HCT116 (cell line): ENCODE data around the gene PALMD. TPM values are rescaled to one million over a fixed set of nuclear protein-coding genes. Genes with fewer than 3 reads are reported as not detected.

ENCODE experiments used
- ATAC-seq: fragments of 200-7000 bp; cut with Tn5 transposase; 2 replicates; pipeline ENCODE4 v1.9.1; 2020; ENCODE audit warnings: mild to moderate bottlenecking, moderate library complexity
- BruUV-seq: library from RNA; stranded (reverse); fragments of 400-500 nt; replicated peaks from 2 replicates; lab custom pipeline; 2021; lab: Mats Ljungman, UMichigan
- CTCF ChIA-PET: fragments of 300-600 bp; sonication (Branson Sonifier 250); formaldehyde crosslinking; loops from one replicate; lab custom pipeline; 2021; ENCODE audit warnings: antibody characterized with exemption; lab: Charles Lee
- POLR2A ChIA-PET: fragments of 300-600, 350-600 bp; sonication (Branson Sonifier 250); formaldehyde crosslinking; loops from one replicate; lab custom pipeline; 2021; ENCODE audit warnings: antibody characterized with exemption; lab: Charles Lee
- RAD21 ChIA-PET, 2 experiments: fragments of 300-600 bp; sonication (Branson Sonifier 250); formaldehyde crosslinking; loops; one replicate each; lab custom pipeline; 2023; ENCODE audit warnings: low total read pairs in 2 of 2; ENCODE audit not compliant: uncharacterized antibody in 2 of 2, unreplicated experiment in 2 of 2, low non-redundant PET in 1 of 2; lab: Charles Lee
- DNase-seq: peaks from one replicate; pipeline ENCODE4 v3.0.0-alpha.2; 2010; ENCODE audit warnings: low read depth, low spot score
- H2AFZ ChIP-seq: fragments of 200-600 bp; shearing (Covaris generic), sonication (generic); 2 replicates; pipeline ENCODE4 v1.6.1; 2017; ENCODE audit warnings: low read depth, mixed run types, mixed read lengths, antibody characterized with exemption, low read length; ENCODE audit not compliant: poor library complexity, severe bottlenecking
- H3K27ac ChIP-seq: 2 replicates; pipeline ENCODE4 v1.5.1; 2012; ENCODE audit warnings: low read depth, low read length
- H3K27me3 ChIP-seq: fragments of 200-600 bp; sonication (generic); 2 replicates; pipeline ENCODE4 v1.6.1; 2016; ENCODE audit warnings: mixed run types, low read length, mixed read lengths; ENCODE audit not compliant: insufficient read depth
- H3K36me3 ChIP-seq, 2 experiments: fragments of 200-500 bp in 1 of 2; fragments of 200-600 bp in 1 of 2; sonication (Bioruptor generic) in 1 of 2; sonication (generic) in 1 of 2; 2 replicates each; pipeline versions ENCODE4 v1.5.1 to v1.6.1; 2014 to 2016; ENCODE audit warnings: low read length in 2 of 2, inconsistent platforms in 1 of 2, mixed read lengths in 1 of 2, mixed run types in 1 of 2; ENCODE audit not compliant: insufficient read depth in 2 of 2, control insufficient read depth in 1 of 2
- H3K4me1 ChIP-seq, 2 experiments: fragments of 200-600 bp in 1 of 2; sonication (generic) in 1 of 2; 2 replicates each; pipeline versions ENCODE4 v1.5.1 to v1.6.1; 2012 to 2017; ENCODE audit warnings: low read length in 2 of 2, inconsistent platforms in 1 of 2, mild to moderate bottlenecking in 1 of 2, mixed read lengths in 1 of 2, mixed run types in 1 of 2, moderate library complexity in 1 of 2; ENCODE audit not compliant: insufficient read depth in 2 of 2, control insufficient read depth in 1 of 2
- H3K4me2 ChIP-seq: fragments of 200-600 bp; sonication (generic); 2 replicates; pipeline ENCODE4 v1.6.1; 2017; ENCODE audit warnings: mixed run types, low read length, mixed read lengths
- H3K4me3 ChIP-seq, 2 experiments: fragments of 200-600 bp in 1 of 2; sonication (generic) in 1 of 2; replicated peaks in 1 of 2; 2 replicates each; pipeline ENCODE4 v1.5.1; 2011 to 2016; ENCODE audit warnings: low read length in 2 of 2, control low read depth in 1 of 2, low read depth in 1 of 2, mild to moderate bottlenecking in 1 of 2, mixed read lengths in 1 of 2, mixed run types in 1 of 2
- H3K79me2 ChIP-seq: fragments of 200-600 bp; sonication (generic); 2 replicates; pipeline ENCODE4 v1.6.1; 2017; ENCODE audit warnings: mild to moderate bottlenecking, mixed run types, low read length, moderate library complexity, mixed read lengths; ENCODE audit not compliant: insufficient read depth
- H3K9ac ChIP-seq: fragments of 200-600 bp; sonication (generic); 2 replicates; pipeline ENCODE4 v1.6.1; 2016; ENCODE audit warnings: low read length, mixed read lengths
- H3K9me2 ChIP-seq: fragments of 200-600 bp; sonication (generic), shearing (Covaris generic); 2 replicates; pipeline ENCODE4 v1.6.1; 2017; ENCODE audit warnings: mixed run types, mild to moderate bottlenecking, moderate library complexity; ENCODE audit not compliant: insufficient read depth
- H3K9me3 ChIP-seq, 2 experiments: fragments of 200-500 bp in 1 of 2; fragments of 200-600 bp in 1 of 2; sonication (Bioruptor generic) in 1 of 2; sonication (generic) in 1 of 2; 2 replicates each; pipeline ENCODE4 v1.6.1; 2014 to 2017; ENCODE audit warnings: low read length in 2 of 2, mixed read lengths in 2 of 2, inconsistent platforms in 1 of 2, low read depth in 1 of 2, mild to moderate bottlenecking in 1 of 2, mixed run types in 1 of 2, moderate library complexity in 1 of 2; ENCODE audit not compliant: control insufficient read depth in 1 of 2, insufficient read depth in 1 of 2
- H4K20me1 ChIP-seq: fragments of 200-600 bp; sonication (generic), shearing (Covaris generic); 2 replicates; pipeline ENCODE4 v1.6.1; 2017; ENCODE audit warnings: mixed run types, mild to moderate bottlenecking, moderate library complexity; ENCODE audit not compliant: insufficient read depth
- ATF3 ChIP-seq: IDR thresholded peaks from 2 replicates; pipeline ENCODE4 v1.6.1; 2012
- CEBPB ChIP-seq: IDR thresholded peaks from 2 replicates; pipeline ENCODE4 v1.6.1; 2012; ENCODE audit warnings: low read depth
- CTCF ChIP-seq, 3 experiments: fragments of 200-600 bp in 1 of 3; sonication (generic) in 1 of 3; IDR thresholded peaks in 2 of 3; conservative IDR thresholded peaks in 1 of 3; 2 replicates each; pipeline ENCODE4 v1.5.1; 2012 to 2017; ENCODE audit warnings: low read depth in 2 of 3, low read length in 2 of 3, antibody characterized with exemption in 1 of 3, borderline replicate concordance in 1 of 3, control low read depth in 1 of 3, mild to moderate bottlenecking in 1 of 3, mixed read lengths in 1 of 3, mixed run types in 1 of 3, moderate library complexity in 1 of 3; ENCODE audit not compliant: insufficient read depth in 1 of 3
- EZH2 ChIP-seq: fragments of 200-600 bp; sonication (generic); IDR thresholded peaks from 2 replicates; pipeline ENCODE4 v1.6.1; 2017; ENCODE audit warnings: antibody characterized with exemption, mixed run types
- JUND ChIP-seq: IDR thresholded peaks from 2 replicates; pipeline ENCODE4 v1.6.1; 2012
- POLR2AphosphoS5 ChIP-seq: IDR thresholded peaks from 2 replicates; pipeline ENCODE4 v1.6.1; 2011; ENCODE audit warnings: mild to moderate bottlenecking, low read depth, low read length, moderate library complexity
- RAD21 ChIP-seq: IDR thresholded peaks from 2 replicates; pipeline ENCODE4 v1.6.1; 2012; ENCODE audit warnings: low read depth, mild to moderate bottlenecking
- SIN3A ChIP-seq: IDR thresholded peaks from 2 replicates; pipeline ENCODE4 v1.6.1; 2012; ENCODE audit warnings: low read depth
- SRF ChIP-seq: IDR thresholded peaks from 2 replicates; pipeline ENCODE4 v1.6.1; 2012; ENCODE audit warnings: low read depth
- TCF7L2 ChIP-seq: IDR thresholded peaks from 2 replicates; pipeline ENCODE4 v1.7.0; 2011; ENCODE audit warnings: borderline replicate concordance, inconsistent platforms; ENCODE audit not compliant: insufficient read depth, insufficient read length; ENCODE audit errors: extremely low read depth
- ZFX ChIP-seq: fragments of 450-650 bp; IDR thresholded peaks from 2 replicates; pipeline ENCODE4 v1.6.1; 2017
- intact Hi-C: fragments of 100-400 bp; cut with micrococcal nuclease; formaldehyde crosslinking; loops from 2 replicates; pipeline ENCODE4 v1.10.0; 2022
- total RNA-seq: library from RNA; stranded (reverse); gene quantifications from one replicate; pipeline ENCODE4 v1.2.1, GENCODE V29; 2021; ENCODE audit not compliant: unreplicated experiment
- TF ChIP-seq, protein P1 (sequence below): IDR thresholded peaks from 2 replicates; pipeline ENCODE4 v1.6.1; 2011; ENCODE audit warnings: mild to moderate bottlenecking, low read length, moderate library complexity; ENCODE audit not compliant: insufficient replicate concordance; ENCODE audit errors: extremely low read depth
- TF ChIP-seq, protein P2 (sequence below): IDR thresholded peaks from 2 replicates; pipeline ENCODE4 v1.6.1; 2012

The PALMD gene
- total RNA-seq, 1 experiment from 2014 or later = 0.12 TPM

DNA sequence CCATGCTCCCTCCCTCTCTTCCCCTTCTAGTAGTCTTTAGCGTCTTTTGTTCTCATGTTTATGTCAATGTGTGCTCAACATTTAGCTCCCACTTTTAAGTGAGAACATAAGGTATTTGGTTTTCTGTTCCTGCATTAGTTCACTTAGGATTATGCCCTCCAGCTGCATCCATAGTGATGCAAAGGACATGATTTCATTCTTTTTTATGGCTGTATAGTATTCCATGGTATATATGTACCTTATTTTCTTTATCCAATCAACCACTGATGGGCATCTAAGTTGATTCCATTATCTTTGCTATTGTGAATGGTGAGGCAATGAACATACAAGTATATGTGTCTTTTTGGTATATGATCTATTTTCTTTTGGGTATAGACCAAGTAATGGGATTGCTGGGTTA, 38.3 kb upstream of the PALMD start (continued):
- TF ChIP-seq CTCF (IDR thresholded peaks at IDR 0.05 in 2 of 3, conservative IDR thresholded peaks at IDR 0.05 in 1 of 3; ENCODE audit: borderline replicate concordance in 1 of 3, insufficient read depth in 1 of 3, low read depth in 2 of 3, low read length in 2 of 3) = no peak
- no peak for TF ChIP-seq CEBPB
- no peak for TF ChIP-seq EZH2
- no peak for TF ChIP-seq JUND
- TF ChIP-seq TCF7L2 = no peak
- no peak for TF ChIP-seq RAD21
- TF ChIP-seq ZFX = no peak

DNA sequence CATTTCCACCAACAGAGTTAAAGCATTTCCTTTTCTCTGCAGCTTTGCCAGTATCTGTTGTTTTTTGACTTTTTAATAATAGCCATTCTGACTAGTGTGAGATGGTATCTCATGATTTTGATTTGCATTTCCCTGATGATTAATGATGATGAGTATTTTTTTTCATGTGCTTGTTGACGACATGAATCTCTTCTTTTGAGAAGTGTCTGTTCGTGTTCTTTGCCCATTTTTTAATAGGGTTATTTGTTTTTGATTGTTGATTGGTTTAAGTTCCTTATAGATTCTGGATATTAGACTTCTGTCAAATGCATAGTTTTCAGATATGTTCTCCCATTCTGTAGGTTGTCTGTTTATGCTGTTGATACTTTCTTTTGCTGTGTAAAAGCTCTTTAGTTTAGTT, 37.9 kb upstream of the PALMD start:
- no peaks in the 10 kb centered on the region for H4K20me1 ChIP-seq
- H3K27ac ChIP-seq = no peak overlapping the region
- no peak overlapping the region for H3K9ac ChIP-seq
- H2AFZ ChIP-seq = no peak overlapping the region
- no peak for DNase-seq
- no peaks in the 10 kb centered on the region for H3K9me3 ChIP-seq
- BruUV-seq = no TSS peak
- TF ChIP-seq JUND = no peak
- ATAC-seq = no peak
- H3K4me2 ChIP-seq = no peak overlapping the region
- intact Hi-C loops = no loop called here
- H3K36me3 ChIP-seq = no peaks in the 10 kb centered on the region
- no peaks in the 10 kb centered on the region for H3K27me3 ChIP-seq
- RAD21 ChIA-PET = no interaction called here
- no peaks in the 10 kb centered on the region for H3K9me2 ChIP-seq
- H3K4me1 ChIP-seq = no peaks in the 10 kb centered on the region
- POLR2A ChIA-PET = no interaction called here
- CTCF ChIA-PET = no interaction called here
- H3K79me2 ChIP-seq = no peaks in the 10 kb centered on the region
- no peak overlapping the region for H3K4me3 ChIP-seq

DNA sequence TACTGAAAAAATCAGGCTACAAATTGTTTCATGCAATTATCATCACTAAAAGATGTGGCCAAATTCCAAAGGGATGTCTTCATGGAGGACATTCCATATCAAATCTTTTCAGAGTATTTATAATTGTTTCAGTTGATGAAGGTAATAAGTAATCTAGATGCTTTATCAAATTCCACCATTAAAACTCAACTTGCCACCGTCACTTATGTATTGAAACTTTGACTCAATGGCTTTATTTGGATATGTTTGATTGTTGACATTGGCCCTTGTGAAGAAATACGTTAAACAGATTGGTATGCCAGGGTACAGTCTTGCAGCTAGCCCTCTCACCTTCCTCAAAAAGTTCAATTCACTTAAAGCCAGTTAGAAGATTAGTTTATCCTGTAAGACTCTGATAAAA, 32.2 kb upstream of the PALMD start:
- ChIA-PET CTCF (no interaction called here), POLR2A (no interaction called here), RAD21 (no interaction called here)
- Histone ChIP-seq H3K9me2 (no peaks in the 10 kb centered on the region), H3K36me3 (no peaks in the 10 kb centered on the region), H2AFZ (no peak overlapping the region), H3K4me3 (no peak overlapping the region), H3K27me3 (no peaks in the 10 kb centered on the region), H3K9ac (no peak overlapping the region), H3K4me2 (no peak overlapping the region), H3K27ac (no peak overlapping the region), H3K9me3 (no peaks in the 10 kb centered on the region), H3K79me2 (no peaks in the 10 kb centered on the region), H4K20me1 (no peaks in the 10 kb centered on the region), H3K4me1 (no peaks in the 10 kb centered on the region)
- intact Hi-C loops = no loop called here
- DNase-seq (no peak), ATAC-seq (no peak)
- no TSS peak for BruUV-seq
- TF ChIP-seq SRF (no peak), ZFX (no peak), ATF3 (no peak), SIN3A (no peak), POLR2AphosphoS5 (no peak), TCF7L2 (no peak)
- TF ChIP-seq, protein P1, sequence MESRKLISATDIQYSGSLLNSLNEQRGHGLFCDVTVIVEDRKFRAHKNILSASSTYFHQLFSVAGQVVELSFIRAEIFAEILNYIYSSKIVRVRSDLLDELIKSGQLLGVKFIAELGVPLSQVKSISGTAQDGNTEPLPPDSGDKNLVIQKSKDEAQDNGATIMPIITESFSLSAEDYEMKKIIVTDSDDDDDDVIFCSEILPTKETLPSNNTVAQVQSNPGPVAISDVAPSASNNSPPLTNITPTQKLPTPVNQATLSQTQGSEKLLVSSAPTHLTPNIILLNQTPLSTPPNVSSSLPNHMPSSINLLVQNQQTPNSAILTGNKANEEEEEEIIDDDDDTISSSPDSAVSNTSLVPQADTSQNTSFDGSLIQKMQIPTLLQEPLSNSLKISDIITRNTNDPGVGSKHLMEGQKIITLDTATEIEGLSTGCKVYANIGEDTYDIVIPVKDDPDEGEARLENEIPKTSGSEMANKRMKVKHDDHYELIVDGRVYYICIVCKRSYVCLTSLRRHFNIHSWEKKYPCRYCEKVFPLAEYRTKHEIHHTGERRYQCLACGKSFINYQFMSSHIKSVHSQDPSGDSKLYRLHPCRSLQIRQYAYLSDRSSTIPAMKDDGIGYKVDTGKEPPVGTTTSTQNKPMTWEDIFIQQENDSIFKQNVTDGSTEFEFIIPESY = no peak
- TF ChIP-seq, protein P2, sequence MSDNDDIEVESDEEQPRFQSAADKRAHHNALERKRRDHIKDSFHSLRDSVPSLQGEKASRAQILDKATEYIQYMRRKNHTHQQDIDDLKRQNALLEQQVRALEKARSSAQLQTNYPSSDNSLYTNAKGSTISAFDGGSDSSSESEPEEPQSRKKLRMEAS = no peak
